Caki2 (cell line): Measurements from ENCODE around the gene TNFRSF1B. TPM values are rescaled to one million over a fixed set of nuclear protein-coding genes. Genes with fewer than 3 reads are reported as not detected.

Source experiments
- DNase-seq: peaks from one replicate; pipeline ENCODE4 v3.0.0-alpha.2; 2015; ENCODE audit warnings: low read depth
- in situ Hi-C: cut with HindIII; loops from 2 replicates; pipeline ENCODE4 v1.10.0; 2016; ENCODE audit warnings: low sequenced_read_pairs, low pct_unique_long_range_greater_than_20kb, mixed read lengths
- total RNA-seq: library from RNA; depleted of rRNA; stranded (reverse); fragments of >200 nt; shearing (Covaris generic); gene quantifications from 2 replicates; pipeline ENCODE4 v1.2.3, GENCODE V29; 2014; ENCODE audit warnings: low replicate concordance

The TNFRSF1B gene
- total RNA-seq, 1 experiment from 2014 or later: 7.3 TPM

DNA sequence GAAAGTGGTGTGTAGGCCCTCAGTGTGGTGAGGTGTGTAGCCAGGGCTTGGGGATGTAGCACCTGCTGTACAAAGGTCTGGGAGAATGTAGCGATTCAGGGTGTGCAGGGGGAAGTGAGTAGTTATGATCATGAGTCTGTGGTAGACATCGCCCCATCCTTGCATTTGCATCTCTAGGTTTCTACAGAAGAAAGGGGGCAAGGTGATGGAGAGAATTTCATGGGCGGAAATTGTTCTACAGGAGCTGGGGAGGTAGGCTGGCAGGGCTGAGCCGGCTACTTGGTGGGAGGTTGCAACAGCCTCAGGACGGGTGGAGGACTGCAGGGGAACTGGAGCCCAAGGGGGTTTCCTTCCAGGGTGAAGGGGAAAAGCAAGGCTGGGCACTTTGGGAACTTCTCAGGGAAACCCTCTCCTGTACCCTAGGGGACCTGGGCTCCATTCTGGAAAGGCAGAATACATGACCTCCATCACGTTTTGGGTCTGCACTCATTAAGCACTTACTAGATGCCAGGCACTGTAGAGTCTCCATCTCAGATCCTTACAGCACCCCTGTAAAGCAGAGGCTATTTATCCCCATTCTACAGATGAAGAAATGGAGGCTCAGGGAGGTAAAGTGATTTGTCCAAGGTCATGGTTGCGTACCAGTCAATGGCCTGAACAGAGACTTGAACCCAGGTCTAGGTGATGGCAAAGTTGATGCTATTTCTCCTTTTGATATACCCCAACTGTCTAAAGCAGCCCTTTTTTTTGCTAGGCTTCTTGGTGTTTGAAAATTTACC lies 14.5 kb upstream of the TNFRSF1B start:
- in situ Hi-C loops: no loop called here

DNA sequence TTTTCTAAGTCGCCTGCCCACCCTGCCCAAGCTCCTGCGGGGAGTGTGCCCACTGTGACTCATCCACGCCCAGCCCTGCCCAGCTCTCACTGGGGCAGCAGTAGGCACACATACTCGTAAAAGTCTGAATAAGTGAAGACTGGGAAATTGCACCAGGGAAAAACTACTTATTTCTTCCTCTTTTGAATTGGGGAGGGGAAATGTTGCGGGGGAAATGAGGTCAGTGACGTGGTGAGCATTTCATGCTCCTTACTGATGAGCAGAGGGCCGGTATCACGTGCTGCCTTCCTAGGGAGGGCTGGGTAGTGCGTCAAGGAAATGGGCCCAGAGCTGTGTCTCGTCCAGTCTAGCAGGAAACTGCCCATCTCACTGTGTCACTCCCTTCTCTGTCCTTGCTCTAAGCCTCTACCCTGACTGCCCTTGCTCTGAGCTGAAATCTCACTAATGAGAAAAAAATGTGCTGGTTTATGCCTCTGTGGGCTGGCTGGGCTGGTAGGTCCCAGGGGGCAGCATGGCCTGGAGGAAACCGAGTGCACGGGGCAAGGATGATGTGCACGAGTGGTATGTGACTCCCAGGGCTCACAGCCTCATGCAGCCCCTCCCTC lies 13.5 kb upstream of the TNFRSF1B start:
- in situ Hi-C loops: no loop called here
- DNase-seq: no peak

More for the DNA sequence above, 14.5 kb upstream of the TNFRSF1B start:
- no peak for DNase-seq

DNA sequence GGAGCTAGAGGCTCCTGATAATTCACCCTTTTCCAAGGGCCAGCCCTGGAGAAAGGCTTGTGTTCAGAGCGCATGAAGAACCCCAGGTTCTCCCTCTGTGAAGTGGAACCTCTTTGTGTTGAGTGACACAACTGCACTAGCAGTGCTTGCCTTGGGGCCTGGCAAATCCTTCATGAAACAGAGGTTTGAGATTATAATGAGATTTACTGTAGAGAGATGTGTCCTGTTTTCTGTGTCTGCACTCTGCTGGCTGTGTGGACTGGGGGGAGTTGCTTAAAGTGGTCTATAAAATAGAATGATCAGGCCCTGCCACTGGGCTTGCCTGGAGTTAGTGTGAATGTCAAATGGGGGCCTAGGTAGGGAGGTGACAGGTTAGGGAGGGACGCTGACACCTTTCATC lies 11.5 kb upstream of the TNFRSF1B start:
- DNase-seq: no peak
- in situ Hi-C loops: no loop called here

DNA sequence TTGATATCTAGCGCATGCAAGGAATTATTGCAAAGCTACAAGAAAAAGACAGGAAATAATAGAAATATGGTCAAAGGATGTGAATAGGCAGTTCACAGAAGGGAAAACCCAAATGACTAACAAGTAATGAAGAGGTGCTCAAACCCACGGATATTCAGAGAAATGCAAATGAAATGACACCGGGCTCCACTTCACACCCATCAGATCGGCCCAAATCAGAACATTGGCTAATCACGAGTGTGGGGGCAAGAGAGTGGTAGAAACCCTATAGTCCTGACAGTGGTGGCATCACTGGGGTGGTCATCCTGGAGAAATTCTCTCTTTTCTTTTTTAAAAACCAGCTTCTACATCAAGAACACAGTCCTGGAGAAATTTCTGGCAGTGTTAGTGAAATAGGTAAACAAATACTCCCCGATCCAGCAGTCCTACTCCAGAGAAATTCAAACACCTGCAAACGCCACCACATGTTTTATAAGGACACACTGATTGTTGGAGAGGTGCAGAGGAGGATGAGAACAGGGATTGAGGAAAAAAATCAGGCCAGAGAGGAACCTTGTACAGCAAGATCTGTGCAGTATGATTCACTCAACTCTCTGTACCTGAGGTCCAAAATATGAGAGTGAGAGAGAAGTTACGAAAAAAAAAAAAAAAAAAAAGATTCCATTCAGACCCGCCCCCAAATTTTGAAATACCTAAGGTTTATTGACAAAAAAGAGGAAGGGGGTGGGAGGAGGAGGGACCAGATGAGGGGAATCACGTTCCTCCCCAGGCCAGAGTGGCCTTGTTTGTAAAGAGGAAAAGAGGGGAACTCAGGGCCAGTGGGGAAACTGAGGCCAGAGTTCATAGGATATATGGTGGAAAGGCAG lies 9.2 kb upstream of the TNFRSF1B start:
- in situ Hi-C loops: no loop called here
- no peak for DNase-seq

DNA sequence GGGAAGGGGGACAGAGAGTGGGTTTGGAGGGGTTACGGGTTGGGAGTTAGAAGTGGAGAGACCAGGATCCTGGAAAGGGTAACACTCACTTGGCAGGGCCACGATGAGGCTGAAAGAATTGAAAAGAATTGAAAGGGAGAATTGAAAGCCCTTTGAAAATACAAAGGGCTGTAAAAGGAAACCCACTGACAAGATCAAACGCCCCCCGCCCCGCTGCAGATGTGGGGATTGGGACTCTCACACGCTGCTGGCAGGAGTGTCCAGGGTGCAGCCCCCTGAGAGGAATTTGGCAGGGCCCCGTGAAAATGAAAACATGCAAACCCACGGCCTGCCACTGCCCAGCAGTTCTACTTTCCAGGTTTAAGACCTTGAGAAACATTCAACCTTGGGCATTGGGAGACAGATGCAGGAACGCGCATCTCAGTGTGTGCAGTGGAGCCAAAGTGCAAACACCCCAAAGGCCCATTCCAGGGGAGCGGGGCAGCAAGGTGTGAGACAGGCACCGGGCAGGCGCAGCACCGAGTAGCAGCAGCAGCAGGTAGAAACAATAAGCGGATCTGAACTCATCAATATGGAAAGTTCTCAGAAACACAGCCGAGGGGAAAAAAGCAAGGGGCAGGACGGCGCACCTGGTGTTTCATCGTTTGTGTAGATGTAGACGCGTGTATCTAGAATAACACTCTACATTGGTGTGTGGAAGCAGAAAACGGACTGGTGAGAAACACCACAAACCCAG lies 8.3 kb upstream of the TNFRSF1B start:
- in situ Hi-C loops: no loop called here
- DNase-seq: no peak

DNA sequence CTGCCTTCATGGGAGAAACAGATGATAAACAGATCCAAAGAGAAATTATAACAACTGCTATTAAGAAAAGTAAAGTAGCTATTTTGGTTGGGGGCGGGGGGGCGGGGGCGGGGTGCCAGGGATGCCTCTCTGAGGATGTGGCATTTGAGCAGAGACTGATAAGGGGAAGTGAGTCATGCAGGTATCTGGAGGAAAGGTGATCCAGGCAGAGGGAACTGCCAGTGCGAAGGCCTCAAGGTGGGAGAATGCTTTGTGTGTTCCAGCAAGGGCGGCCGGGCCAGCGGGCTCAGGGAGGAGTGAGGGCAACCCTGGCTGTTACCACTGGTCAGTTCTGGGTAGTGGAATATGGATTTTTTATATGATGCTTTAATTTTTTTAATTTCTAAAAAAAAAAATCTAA lies 7.0 kb upstream of the TNFRSF1B start:
- no peak for DNase-seq
- in situ Hi-C loops: no loop called here

DNA sequence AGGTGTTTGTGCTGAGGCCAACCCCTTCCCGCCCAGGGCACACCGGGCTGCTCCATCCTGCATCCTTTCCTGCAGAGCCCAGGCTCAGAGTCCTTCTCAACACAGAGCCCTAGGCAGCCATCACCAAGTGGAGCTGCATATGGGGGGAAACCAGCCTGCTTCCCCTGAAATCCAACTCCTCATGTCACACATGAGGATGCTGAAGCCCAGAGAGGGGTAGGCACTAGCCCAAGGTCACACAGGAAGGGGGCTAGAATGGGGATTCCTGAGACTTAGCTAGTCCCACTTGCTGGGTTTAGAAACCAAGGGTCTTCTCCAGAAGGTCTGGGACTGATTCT lies 5.5 kb upstream of the TNFRSF1B start:
- in situ Hi-C loops: no loop called here
- no peak for DNase-seq

DNA sequence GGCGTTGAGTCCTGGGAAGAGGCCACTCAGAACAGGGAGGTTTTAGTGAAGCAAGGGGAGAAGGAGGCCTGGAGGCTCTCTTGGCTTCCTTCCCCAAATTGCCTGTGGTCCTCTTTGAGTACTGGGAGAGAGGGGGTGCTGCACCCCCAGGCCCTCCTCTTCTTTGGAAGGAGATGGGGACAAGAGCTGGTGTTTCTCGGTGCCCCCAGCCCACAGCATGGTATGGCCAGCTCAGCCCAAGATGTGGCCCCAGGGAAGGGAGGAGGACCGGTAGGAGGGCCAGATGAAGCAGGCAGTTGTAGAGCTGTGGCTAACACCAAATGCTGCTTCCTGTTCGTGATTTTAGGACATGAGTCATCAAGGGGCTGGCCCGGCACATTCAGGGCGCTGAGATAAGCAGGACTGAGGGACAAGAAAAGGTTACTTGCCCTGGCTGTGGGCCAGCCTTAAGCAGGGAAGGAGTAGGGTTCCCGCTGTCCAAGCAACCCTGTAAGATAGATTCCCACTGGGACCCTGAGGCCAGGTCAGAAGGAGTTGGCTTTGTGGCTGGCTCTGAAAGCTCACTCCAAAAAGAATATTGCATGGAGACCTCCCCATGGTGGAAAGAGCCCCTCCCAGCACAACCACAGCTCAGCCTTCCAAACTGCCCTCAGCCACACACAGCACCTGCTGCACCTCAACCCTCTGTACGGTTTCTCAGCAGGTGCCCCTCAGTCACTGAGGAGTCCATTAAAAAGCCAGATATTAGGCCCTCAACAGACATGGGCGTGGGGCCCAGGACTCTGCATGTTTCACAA lies 4.9 kb upstream of the TNFRSF1B start:
- DNase-seq: peak; percentile 52
- in situ Hi-C loops: no loop called here

DNA sequence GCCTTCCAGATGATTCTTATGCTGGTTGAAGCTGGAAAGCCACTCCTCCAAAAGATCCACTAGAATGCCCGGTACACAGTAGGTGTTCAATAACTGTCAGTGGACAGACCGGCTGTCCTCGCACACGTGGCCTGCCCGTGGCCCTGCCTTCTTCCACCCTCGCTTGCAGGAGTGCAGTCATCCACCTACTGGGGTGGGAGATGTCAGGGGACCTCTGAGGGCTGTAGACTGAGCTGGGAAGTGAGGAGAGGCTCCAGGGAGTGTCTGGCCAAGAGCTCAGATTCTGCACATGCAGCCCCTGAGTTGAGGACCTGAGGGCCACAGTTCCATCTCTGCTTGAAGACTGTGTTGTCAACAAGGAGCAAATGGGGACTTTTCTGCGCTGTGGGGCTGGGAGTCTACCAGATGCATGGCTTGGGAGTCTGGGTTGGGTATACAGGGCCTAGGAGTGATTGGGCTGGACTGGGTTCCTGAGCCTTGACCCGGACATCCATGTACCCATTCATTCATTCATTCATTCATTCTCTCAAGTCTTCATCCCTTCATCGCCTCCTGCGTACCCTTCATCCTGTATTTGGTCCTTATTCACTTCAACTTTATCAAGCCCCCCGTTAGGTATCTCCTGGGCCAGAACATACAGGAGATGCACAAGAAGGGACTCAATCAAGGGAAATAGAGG lies 4.2 kb upstream of the TNFRSF1B start:
- DNase-seq: no peak
- in situ Hi-C loops: no loop called here

DNA sequence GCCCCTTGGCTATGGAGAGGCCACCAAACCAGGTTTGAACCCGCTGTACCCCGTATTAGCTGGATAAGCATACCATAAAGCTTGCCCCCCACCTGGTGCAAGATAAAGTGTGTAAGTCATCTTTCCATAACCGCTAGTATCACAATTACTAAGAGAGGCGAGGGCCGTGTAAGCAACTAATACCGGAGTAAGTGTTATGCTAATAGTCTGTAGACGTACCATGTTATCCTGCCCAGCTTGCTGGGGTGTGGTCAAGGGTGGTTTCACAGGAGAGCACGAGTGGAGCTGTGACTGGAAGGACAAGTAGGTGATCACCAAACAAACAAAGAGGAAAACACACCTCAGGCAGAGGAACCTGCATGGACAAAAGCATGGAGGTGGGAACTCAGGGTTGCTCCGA lies 3.6 kb upstream of the TNFRSF1B start:
- no peak for DNase-seq
- in situ Hi-C loops: no loop called here

DNA sequence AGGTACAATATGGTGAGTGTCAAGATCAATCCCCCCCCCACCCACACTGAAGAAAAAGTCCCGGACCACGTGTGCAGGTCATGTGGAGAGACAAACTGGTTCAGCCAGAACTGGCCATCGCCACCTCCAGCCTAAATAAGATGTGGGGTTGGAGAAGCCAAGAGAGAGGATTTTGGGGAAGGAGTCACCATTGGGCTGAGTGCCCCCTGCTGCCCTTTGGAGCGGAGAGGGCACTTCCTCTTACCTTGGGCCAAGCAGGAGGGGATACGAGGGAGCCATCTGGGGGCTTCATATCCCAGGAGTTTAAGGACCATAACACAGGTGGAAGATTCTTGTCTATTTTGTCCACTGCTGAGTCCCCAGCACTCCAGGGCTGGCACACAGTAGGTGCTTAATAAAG lies 2.6 kb upstream of the TNFRSF1B start:
- DNase-seq: no peak
- in situ Hi-C loops: no loop called here

DNA sequence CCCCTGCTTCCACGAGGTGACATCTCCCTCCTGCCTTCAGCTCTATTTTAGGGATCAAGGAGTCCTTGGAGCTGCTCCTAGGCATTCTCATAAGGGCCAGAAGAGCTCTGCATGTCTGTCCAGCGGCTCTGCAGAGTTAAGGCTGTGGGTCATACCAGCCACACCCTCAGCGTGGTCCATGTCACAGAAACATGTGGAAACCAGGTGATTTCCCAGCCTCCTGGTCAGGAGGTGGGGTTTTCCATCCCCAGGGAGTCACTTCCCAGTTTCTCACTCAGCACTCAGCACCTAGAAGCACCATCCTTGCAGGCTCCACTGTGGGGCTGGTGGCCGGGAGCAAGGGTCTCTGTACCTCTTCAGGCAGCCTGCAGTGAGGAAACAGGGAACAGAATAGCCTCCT lies 1.4 kb upstream of the TNFRSF1B start:
- no peak for DNase-seq
- in situ Hi-C loops: no loop called here

DNA sequence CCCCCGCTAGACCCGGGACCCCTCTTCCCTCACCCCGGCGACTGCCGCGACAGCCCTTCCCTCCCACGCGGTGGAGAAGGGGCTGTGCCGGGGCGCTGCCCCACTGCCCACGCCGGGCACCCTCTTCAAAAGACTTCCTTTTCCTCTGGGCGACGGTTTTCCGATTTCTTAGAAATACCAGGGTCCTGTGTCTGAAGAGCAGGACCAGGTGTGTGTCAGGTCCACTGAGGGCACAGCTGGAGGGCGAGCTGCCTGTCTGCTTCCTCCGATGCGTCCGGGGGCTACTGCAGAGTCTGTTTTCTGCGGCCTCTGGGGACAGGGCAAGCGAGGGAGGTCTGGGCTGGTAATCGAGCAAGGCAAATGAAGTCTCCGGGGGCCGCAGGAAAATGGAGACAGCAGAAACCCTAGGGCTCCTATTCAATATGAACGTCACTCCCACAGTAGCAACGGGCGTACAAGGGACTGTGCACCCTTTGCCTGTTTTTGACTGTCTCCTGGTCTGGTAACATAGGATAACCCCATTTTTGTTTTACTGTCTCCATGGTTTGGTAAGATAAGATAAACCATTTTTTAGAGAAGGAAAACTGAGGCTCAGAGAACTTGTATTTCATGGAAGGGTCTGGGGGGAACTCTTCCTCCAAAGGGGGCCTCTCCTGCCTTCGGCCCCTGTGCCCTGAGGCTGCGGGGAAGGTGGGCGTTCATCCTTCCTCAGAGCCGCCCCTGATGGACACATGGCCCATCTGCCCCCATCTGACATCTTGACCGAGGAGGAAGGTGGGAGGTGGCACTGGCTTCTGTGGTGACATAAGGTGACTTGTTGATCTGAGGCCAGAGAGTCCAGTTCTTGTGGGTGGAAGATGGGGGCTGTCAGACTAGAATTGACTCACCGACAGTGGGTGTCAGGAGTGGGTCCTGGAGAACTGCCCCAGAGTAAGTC lies 970 bp downstream of the TNFRSF1B start:
- in situ Hi-C loops: no loop called here
- no peak for DNase-seq

DNA sequence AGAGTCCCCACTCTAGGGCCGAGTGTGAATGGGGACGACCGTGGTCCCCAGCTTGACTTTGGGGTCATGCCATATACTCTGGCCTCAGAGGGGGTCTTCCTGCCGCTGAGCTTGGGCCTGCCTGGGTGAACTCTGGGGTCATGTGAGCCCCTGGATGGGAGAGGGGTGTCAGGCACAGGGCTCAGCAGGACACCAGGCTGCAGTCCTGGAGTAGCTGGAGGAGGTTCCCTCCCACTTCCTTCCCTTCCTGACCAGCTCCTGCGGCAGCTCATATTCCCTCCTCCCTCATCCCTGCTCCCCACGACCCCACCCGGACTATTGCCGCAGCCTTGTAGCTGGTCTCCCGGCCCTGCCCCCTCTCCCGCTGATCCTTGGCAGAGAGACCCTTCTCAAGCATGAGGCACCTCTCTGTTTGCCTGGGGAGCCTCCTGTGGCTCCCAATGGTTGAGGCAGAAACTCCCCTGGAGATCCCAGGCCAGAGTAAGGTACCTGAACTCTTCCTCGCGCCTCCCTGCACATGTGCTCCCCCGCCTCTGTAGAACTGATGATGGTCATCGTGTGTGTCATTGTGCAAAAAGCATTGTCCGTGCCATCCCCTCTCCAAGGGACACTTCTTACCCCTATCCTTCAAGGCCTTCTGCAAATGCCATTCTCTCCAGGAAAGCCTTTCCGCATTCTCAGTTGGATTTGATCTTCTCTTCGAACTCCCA lies 1.8 kb downstream of the TNFRSF1B start:
- DNase-seq: no peak
- in situ Hi-C loops: no loop called here

DNA sequence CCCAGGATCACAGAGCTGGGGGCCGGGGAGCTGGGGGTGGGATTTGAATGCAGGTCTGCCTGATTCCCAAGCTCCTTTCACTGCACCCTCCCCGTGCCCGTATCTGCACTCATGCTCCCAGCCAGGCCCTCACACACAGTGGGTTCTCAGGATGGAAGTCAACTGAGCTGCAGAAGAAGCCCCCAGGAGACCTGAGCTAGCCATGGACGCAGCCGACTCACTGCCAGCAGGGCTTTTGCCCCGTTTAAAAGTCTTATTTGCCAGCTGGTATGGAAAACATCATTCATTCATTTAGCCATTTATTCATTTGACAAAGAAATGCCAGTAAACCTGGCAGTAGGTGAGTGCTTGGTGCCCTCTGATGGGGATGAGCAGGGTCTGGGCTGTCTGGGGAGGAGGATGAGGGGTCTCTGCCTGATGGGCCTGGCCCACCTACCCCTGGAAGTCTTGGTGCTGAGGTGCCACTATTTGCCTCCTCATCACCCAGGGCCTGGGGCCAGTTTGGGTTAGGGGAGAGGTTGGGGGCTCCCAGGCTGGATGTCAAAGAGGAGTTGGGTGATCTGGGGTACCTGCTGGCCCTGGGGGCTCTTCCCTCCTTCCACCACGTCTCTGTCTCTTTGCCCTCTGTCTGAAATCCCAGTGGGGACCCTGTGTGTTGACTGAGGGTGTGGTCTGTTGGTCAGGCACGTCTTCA lies 2.8 kb downstream of the TNFRSF1B start:
- in situ Hi-C loops: no loop called here
- DNase-seq: no peak
